IPS-11a (cell line): ENCODE measurements around the gene ZNF544.
A peak's percentile ranks its signal among the peaks of the same experiment; 100 is the strongest.

ENCODE experiments used
- H3K4me3 ChIP-seq: one replicate; pipeline ENCODE4 v1.5.1; 2013; ENCODE audit warnings: low read depth, low read length, control low read depth

The ZNF544 gene

DNA sequence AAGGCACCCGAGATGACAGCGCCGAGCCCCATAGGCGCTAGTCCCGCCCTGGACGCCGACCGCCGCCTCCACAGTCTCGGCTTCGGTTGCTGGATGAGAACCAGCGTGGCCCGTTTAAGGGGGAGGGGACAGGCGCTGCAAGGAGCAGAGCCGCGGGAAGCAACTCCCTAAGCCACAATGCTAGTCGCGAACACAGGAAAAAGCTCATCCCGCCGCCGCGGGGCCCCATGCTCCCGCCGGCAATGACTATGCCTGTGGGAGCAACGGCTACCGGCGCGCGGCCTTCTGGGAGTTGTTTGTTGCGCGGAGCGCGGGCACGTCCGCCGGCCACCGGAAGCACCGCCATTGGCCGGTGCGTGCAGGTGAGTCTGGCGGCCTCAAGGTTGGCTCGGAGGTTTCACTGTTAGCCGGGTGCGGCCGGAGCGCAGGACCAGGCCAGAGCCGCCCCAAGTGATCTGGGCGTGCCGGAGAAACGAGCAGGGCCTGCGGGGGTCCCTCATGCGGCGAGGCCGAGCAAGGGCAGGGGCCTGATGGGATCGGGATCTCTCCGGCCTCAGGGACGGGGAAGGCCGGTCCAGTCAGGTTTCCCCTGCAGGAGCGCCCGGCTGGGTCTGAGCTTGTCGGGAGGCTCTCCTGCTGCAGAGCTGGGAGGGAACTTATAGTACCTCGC is at the start of gene ZNF544:
Gene ZNF544 (plus strand): TSS at position 330 of the 670 bp plus-strand sequence. CDS start 15,110 bp downstream, outside the sequence.
- H3K4me3 ChIP-seq: peak within 1 kb of the TSS; percentile 90

DNA sequence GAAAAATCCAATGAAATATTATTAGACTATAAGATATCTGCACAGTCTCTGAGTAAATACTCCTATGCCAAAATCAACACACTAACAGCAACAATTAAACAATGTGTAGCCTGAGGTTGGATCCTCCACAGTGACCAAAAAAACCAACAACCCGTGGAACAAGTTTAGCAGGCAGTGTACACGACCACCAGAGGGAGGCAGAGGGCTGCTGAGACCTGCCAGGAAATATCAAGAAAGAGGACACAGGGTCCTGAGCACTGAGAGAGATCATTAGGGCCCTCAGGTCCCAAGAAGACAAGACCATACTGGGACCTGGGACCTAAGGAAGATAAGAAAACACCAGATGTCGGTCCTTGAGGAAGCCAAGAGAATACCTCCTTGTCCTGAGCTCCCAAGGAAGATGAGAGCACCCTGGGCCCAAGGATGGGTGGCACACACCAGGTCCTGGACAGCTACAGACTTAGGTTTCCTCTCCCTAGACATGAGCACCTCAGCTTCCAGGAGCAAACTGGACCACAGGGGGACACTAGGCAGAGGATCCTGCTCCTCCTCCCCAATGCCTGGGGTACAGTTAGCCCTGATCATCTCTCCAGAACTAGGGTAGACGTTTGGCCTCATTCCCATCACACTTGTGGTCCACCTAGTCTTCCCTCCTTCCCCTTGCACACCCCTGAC is 46.7 kb upstream of the ZNF544 start:
- peak overlapping the region; percentile 30 for H3K4me3 ChIP-seq

DNA sequence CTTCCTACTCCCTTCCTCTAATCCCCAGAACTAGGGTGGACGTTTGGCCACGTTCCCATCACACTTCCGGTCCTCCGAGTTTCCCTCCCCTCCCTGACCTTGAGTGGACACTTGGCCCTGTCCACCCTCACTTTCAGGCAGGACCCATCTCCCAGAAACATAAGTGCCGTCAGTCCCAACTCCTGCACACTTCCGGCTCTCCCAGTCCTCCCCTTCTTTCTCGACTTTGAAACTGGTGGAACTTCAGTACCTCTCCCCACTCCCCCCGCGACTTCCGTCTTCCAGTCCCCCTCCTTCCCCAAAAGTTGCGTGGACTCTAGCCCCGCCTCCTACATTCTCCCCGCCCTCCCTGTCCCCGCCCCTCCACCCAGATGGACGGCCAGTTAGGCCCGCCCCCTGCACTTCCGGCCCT is 46.1 kb upstream of the ZNF544 start:
- H3K4me3 ChIP-seq: peak overlapping the region; percentile 30

DNA sequence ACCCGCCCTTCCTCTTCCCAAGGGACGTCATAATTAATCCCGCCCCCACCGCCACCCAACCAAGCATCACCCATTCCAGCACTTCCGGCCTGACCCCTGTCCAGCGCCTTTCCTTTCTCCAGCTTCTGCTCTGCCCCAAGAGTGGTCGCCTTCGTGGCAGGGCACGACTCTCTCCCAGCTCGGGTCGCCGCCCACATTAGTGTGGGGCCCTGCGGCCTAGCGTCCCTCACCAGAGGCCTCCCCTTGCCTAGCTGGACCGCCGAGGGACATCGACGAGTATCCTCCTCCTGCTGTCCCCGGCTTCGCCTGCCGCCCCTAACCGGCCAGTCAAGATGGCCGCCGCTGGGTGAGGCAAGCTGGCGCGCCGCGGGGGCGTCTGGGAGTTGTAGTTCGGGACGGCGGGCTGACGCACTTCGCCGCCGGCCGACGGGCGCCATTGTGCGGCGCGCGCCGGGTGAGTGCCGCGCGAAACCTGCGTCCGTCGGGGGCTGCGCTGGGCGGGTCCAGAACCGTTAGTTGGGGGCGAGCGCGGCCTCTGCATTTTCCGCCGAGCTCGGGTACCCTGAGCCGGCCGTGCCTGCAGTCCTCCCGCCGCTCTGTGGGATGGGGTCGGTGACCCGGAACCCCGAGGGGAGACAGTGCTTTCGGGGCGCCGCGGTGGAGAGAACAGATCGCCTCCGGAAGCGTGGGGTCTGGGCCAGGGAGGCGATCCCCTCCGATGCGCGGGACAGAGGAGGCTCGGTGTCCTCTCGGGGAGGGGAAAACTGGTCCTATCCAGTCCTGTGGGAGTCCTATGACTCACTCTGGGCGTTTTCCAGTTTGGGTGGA is 45.5 kb upstream of the ZNF544 start, which contains the start of gene ZNF274:
Gene ZNF274 (plus strand): TSS at position 73 of the 828 bp plus-strand sequence. CDS start 905 bp downstream, outside the sequence.
- peak within 1 kb of the TSS; percentile 98 for H3K4me3 ChIP-seq

DNA sequence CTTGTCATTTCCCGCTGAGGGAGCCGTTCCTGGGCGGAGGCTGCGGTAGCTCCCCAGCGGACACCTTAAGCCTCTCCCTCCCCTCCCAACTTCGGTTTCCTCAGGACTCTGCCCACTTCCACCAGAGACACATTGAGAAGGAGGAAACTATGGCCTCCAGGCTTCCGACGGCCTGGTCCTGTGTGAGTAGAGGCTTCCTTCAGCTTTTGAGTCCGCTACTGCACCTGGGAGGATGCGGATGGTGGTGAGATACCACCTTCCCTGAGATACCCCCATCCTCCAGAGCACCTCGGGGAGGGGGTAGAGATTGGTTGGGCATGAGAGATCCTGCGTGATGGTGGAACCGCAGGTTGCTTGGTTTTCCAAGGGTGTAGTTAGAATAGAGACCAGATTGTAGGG is 44.9 kb upstream of the ZNF544 start:
- H3K4me3 ChIP-seq: peak overlapping the region; percentile 98

DNA sequence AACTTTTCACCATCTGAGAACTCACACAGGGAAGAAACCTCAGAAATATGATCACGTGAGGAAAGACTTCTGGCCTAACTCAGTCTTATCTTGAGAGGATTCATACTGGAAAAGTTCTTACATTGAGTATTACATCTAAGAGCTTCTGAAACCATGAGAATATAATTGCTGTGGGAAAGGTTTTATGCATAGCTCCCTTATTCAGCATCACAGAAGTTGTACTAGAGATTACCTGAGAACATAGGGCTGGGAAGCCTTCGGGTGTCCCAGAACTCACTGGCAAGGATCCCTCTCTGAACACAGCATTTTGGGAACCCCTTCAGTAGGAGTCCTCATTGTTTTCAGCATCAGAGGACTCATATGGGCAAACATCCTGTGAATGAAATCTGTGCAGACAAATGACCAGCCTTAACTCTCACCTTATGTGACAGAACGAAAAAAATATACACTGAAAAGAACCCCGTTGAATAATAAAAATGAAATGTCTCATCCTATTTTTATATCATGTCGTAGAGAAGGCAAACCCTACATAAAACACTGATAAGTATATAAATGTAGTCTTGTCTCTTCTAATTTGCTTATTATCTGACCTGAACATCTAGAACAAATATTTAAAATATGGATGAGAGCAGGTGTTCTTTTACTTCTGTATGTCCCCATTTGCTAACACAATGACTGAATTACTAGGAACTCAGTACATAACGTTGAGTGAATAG is 31.7 kb upstream of the ZNF544 start:
- no peak overlapping the region for H3K4me3 ChIP-seq

DNA sequence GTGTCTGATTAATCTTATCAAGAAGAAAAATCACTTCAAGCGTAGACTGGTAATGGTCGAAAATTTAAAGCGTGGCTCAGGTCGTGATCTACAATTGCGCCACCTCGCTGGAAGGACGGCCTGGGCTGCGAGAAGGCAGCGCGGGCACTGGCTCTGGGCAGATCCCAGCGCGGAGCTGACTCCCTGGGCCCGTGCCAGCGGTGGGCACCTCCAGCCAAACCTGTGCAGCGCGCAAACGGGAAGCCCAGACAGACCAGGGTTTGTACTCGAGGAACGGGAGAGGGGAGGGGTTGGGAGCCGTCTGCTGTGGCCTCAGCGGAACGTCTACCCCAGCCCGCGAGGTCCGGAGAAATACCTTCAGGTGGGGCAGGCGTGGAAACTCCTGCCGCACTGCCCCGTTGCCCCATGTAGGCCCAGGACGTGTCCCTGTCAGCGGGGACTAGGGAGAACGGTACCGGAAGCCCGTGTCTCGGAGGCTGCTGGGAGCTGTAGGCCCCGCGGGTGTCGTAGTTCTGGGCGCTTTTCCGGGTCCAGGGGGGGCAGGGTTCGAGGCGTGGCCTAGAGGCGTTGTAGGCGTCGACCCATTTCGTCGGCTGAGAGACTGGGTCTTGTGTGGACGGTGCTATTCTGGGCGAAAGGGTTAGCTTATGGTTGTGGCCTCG is 24.8 kb upstream of the ZNF544 start:
- no peak overlapping the region for H3K4me3 ChIP-seq

DNA sequence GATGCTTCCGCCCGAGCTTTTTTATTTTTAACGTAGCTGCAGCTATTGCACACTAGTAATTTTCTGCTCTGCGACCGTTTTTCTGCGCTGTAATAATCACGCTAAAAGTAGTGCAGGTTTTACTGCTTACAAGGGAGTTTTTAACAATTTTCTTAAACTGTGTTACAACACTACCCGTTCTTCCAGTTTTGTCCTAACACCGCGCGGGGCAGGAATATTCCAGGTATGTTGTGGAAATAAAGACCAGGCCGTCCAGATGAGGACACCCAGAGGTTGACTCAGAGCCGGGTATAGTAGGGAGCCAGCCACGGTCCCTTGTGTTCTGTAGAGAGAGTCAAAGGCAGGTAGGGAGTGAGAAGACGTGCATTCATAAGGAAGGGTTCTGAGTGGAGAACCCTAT is 24.1 kb upstream of the ZNF544 start:
- H3K4me3 ChIP-seq: no peak overlapping the region

DNA sequence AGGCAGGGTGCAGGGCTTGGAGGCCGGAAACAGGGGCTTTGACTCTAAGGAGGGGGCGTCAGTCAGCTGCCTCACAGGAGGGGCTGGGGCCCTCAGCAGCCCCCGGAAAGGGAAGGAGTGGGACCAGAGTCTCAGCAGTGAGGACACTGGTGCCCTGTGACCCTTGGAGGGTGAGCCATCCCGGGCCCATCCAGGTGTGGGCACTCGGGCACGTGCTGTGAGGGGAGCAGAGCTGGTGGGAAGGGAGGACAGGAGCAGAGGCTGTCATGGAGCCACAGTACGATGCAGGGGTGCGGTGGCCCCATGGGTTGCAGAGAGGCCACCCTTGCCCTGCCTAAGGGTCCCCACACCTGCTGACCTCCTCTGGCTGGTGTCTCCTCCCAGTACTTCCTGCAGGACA is 19.1 kb upstream of the ZNF544 start:
- no peak overlapping the region for H3K4me3 ChIP-seq

DNA sequence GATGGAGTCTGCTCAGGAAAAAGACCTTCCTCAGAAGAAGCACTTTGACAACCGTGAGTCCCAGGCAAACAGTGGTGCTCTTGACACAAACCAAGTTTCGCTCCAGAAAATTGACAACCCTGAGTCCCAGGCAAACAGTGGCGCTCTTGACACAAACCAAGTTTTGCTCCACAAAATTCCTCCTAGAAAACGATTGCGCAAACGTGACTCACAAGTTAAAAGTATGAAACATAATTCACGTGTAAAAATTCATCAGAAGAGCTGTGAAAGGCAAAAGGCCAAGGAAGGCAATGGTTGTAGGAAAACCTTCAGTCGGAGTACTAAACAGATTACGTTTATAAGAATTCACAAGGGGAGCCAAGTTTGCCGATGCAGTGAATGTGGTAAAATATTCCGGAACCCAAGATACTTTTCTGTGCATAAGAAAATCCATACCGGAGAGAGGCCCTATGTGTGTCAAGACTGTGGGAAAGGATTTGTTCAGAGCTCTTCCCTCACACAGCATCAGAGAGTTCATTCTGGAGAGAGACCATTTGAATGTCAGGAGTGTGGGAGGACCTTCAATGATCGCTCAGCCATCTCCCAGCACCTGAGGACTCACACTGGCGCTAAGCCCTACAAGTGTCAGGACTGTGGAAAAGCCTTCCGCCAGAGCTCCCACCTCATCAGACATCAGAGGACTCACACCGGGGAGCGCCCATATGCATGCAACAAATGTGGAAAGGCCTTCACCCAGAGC is 16.2 kb upstream of the ZNF544 start:
- no peak overlapping the region for H3K4me3 ChIP-seq

DNA sequence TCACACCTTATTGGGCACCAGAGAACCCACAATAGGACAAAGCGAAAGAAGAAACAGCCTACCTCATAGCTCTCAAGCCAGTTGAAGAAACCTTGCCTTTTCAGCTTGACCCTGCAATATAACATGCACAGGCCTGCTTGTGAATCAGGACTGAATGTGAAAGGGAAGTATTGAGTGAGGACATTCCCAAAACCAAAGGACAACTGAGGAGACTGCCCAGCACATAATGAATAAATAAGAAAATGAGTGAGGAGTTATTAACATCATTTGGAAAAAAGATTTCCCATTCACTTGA is 15.7 kb upstream of the ZNF544 start:
- no peak overlapping the region for H3K4me3 ChIP-seq

DNA sequence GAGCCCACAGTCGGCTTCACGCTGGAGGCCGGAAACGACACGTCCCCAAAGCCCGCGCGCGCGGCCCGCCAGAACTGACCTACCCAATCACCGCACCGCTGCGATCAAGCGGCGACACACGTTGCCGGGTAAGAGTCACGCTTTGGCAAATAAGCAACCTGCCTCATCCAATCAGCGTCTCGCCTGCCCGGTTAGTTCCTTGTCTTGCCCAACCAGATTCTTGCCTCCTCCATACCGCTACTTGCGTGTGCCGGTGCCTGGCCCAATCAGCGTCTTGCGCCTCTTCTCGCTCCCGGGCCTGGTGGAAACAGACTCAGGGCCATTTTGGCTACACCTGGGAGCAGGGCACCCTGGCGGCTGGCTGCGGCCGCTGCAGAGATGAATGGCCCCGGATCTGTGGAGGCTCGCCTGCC is 11.6 kb upstream of the ZNF544 start:
- H3K4me3 ChIP-seq: no peak overlapping the region

DNA sequence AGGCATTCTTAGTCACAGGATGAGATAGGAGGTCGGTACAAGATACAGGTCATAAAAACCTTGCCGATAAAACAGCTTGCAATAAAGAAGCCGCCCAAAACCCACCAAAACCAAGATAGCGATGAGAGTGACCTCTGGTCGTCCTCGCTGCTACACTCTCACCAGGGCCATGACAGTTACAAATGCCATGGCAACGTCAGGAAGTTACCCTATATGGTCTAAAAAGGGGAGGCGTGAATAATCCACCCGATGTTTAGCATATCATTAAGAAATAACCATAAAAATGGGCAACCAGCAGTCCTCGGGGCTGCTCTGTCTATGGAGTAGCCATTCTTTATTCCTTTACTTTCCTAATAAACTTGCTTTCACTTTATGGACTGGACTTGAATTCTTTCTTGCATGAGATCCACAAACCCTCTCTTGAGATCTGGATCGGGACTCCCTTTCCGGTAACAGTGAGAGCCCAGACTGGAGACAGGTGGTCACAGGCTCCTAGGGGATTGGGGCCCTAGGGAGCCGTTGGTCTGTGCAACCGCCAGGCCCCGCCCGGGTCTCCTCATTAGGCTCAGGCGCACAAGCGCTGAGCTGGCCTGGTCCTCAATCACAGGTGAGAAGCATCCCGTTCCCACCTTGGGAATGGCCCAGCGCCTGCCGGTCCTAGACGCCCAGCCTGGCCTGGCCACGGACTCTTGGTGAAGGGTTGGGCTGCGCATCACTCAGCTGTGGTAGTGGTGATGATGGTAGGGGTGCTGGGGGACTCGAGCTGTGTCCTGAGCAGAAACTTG is 10.9 kb upstream of the ZNF544 start:
- no peak overlapping the region for H3K4me3 ChIP-seq

DNA sequence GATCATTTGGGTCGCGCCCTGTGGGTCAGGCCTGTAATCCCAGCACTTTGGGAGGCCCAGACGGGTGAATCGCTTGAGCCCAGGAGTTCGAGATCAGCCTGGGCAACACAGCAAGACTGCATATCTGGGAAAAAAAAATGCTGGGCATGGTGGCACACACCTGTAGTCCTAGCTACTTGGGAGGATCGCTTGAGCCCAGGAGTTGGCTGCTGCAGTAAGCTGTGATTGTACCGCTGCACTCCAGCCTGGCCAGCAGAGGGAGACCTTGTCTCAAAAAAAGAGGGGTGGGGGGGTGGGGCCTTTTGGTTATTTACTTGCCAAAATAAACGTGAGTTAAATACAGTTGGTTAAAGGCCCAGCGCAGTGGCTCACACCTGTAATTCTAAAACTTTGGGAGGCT is 9.8 kb upstream of the ZNF544 start:
- no peak overlapping the region for H3K4me3 ChIP-seq

DNA sequence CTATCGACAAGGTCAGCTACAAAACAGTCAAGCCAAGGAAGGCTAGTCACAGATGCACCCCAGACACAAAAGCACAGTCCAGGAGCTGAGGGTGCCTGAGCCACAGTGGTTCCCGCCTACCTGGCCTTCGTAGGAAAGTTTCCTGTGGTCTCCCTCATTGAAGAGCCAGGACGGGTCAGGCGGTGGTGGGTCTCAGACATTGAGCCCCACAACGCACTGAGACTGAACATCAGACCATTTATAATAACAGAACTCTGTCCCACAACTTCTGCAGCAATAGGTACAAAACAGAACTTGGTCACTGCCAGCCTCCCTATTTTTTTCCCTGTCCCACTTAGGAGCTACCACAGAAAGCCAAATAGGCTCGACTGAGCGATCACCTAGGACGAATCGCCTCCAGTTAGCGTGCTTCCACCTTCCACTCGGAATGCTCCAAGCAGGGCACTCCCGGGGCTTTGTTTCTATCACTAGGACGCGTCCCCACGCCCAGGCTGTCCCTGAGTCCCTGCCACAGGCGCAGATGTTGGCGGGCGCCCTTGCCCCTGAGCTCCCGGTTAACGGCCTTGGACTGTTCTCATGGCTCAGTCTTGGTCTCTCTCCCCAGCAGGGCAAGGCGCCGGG is 640 bp upstream of the ZNF544 start:
- peak overlapping the region; percentile 90 for H3K4me3 ChIP-seq

DNA sequence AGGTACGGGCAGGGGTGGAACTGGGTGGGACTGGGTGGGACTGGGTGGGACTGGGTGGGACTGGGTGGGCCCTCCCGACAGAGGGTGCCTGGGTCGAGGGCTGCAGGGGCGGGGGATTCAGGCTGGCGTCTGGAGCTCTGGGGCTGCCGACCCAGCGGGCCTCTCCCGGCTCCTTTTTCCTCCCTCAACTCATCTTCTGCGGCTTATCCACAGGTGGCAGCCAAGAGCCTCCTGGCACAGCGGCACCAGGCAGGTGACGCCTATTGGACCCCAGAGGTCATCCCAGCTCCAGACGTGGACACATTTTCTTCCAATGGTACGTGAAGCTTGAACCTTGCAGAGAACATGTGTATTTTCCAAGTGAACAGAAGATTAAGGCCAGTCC is 533 bp downstream of the ZNF544 start:
- peak overlapping the region; percentile 90 for H3K4me3 ChIP-seq

DNA sequence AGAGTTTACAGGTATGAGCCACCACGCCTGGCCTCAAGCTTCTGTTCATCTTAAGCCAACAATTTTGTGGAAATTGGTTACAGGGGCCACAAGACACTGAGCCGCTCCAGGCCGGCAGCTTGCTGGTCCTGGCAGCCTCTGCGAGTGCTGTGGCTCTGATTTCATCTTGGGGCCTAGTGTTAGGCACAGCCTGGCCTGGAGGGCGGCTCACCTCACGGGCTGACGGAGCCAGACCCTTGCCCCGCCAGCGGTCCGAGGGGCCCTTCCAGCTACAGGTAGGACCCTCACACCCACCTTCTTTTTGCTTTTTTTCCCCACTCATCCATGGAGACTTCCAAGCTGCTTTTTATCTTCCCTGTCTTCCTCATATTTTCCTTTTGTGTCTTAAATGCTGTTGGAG is 8.6 kb downstream of the ZNF544 start:
- H3K4me3 ChIP-seq: no peak overlapping the region

DNA sequence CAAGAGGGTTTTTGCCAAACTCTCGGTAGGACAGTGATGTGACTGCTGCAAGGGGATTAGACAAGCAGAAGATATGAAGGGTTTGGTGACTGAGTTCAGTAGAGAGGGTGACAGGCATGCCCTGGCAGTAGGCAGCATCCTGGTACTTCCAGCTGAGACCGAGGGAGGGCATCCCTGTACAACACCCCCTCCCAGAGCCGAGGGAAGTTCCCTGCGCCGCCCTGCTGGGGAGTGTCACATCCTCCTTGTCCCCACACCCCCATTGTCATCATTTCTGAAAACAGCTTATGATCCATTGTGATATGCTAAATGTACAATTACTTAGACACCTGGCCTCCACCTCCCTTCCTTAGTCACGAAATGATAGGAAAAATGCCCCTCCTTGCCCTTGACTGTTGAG is 14.6 kb downstream of the ZNF544 start:
- no peak overlapping the region for H3K4me3 ChIP-seq

DNA sequence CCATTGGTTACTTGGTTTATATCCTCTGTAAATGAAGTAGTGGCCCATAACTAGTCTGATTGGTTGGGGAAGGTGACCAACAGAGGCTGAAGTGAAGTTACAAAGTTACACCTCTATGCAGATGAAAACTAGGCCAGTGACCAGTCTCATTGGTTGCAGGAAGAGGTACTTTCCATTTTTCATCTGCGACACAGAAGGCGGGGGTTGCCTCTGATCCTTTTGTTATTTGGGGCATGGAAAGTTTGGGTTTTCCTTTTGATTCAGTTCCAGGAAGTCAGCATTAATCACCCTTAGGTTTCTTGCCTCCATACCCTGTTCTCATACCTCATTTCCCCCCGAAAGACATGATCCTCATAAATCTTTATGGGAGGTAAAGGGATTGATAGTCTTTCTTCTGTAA is 20.2 kb downstream of the ZNF544 start:
- H3K4me3 ChIP-seq: no peak overlapping the region
